ENCODE results near the gene NDUFS3. TPM values are rescaled to one million over a fixed set of nuclear protein-coding genes. Genes with fewer than 3 reads are reported as not detected.

NDUFS3 gene
- total RNA-seq, 1 experiment from 2014 or later, result 104 TPM

DNA sequence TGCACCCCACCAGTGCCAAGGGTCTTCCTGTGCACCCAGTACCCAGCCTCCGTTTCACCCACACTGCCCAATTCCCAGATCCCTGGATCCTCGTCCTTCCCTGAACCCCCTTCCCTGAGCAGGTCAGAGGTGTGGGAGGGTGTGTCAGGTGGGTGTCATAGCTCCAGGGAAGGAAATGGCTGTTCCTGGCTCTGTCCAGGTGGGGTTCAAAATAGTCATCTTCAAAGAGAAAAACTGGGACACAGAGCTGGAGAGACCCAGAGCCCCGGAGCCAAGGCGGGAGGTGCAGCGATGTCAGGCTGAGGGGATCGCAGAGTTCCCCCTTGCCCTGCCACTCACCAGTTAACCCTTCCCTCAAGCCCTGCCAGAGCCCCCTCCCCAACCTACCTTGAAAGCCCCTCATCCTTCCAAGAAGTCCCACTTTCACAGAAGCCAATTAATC is 14.6 kb downstream of the NDUFS3 start:
- Mint-ChIP-seq H3K27ac (ENCODE audit: unreplicated experiment) (no peak overlapping the region), H3K9me3 (ENCODE audit: low read depth, unreplicated experiment) (no peaks in the 10 kb centered on the region), H3K27me3 (ENCODE audit: unreplicated experiment) (peaks cover 50% of the 10 kb centered on the region), H3K36me3 (ENCODE audit: insufficient read depth, unreplicated experiment) (no peaks in the 10 kb centered on the region), H3K4me3 (ENCODE audit: low read depth, unreplicated experiment) (no peak overlapping the region), H3K4me1 (ENCODE audit: low read depth, unreplicated experiment) (no peaks in the 10 kb centered on the region)
- intact Hi-C loops (cut with micrococcal nuclease; ENCODE audit: unreplicated experiment), result no loop called here
- no TSS peak for BruUV-seq (replicated peaks)
- TF ChIP-seq, protein P1, sequence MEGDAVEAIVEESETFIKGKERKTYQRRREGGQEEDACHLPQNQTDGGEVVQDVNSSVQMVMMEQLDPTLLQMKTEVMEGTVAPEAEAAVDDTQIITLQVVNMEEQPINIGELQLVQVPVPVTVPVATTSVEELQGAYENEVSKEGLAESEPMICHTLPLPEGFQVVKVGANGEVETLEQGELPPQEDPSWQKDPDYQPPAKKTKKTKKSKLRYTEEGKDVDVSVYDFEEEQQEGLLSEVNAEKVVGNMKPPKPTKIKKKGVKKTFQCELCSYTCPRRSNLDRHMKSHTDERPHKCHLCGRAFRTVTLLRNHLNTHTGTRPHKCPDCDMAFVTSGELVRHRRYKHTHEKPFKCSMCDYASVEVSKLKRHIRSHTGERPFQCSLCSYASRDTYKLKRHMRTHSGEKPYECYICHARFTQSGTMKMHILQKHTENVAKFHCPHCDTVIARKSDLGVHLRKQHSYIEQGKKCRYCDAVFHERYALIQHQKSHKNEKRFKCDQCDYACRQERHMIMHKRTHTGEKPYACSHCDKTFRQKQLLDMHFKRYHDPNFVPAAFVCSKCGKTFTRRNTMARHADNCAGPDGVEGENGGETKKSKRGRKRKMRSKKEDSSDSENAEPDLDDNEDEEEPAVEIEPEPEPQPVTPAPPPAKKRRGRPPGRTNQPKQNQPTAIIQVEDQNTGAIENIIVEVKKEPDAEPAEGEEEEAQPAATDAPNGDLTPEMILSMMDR (IDR thresholded peaks at IDR 0.05; ENCODE audit: unreplicated experiment), result no peak
- no peak for DNase-seq
- CTCF ChIA-PET, result no interaction called here

DNA sequence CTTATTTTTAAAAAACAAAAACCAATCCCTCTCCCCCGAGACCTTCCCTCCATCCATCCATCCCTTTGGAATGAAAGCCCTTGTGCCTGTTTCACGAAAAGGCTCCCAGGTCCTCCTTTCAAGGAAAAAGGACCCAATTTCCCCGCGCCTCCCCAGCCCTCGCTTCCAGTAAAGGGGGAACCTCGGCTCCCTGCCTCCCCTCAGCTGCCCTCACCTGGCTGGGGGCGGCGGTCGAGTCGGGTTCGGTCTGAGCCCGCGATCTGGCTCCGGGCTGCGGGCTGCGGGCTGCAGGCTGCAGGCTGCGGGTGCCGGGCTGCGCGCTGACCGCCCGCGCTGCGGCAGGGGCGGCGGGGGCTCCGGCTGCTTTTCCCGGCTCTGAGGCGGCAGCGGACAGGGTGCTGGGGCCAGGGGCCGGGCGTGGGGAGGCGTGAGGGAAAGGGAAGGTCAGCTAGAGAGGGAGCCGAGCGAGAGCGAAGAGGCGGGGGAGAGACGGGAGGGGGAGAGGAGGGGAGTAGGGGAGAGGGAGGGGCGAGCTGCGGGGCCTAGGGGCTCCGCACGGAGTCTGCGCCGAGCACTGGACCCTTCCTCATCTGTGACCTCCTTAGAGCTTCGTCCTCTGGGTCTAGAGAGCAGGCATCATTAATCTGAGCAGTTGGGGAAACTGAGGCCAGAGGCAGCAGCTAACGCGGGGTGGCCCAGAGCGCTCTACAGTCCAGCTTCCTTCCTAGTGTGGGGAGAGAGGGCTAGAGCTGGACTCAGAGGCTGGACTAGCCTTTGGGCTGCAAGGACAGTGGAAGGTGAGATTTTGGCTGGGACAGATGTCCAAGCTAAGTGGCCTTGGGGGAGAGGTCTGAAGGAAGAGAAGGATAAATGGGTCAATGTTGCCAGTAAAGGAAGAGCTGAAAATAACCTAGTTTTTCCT is 15.3 kb downstream of the NDUFS3 start, which contains the start of gene C1QTNF4:
Gene C1QTNF4 (minus strand): TSS at position 478 of the 922 bp plus-strand sequence. CDS start 3,601 bp downstream, outside the sequence.
- H3K4me1 Mint-ChIP-seq (ENCODE audit: low read depth, unreplicated experiment), result no peaks in the 10 kb centered on the region
- CTCF ChIA-PET, result no interaction called here
- H3K4me3 Mint-ChIP-seq (ENCODE audit: low read depth, unreplicated experiment), result no peak within 1 kb of the TSS
- intact Hi-C loops (cut with micrococcal nuclease; ENCODE audit: unreplicated experiment), result no loop called here
- no peak for DNase-seq
- H3K27me3 Mint-ChIP-seq (ENCODE audit: unreplicated experiment), result peaks cover 56% of the 10 kb centered on the region
- H3K36me3 Mint-ChIP-seq (ENCODE audit: insufficient read depth, unreplicated experiment), result no peaks in the 10 kb centered on the region
- no peak within 1 kb of the TSS for H3K27ac Mint-ChIP-seq (ENCODE audit: unreplicated experiment)
- TF ChIP-seq, protein P1 (IDR thresholded peaks at IDR 0.05; ENCODE audit: unreplicated experiment), result no peak
- no peaks in the 10 kb centered on the region for H3K9me3 Mint-ChIP-seq (ENCODE audit: low read depth, unreplicated experiment)
- no TSS peak for BruUV-seq (replicated peaks)

DNA sequence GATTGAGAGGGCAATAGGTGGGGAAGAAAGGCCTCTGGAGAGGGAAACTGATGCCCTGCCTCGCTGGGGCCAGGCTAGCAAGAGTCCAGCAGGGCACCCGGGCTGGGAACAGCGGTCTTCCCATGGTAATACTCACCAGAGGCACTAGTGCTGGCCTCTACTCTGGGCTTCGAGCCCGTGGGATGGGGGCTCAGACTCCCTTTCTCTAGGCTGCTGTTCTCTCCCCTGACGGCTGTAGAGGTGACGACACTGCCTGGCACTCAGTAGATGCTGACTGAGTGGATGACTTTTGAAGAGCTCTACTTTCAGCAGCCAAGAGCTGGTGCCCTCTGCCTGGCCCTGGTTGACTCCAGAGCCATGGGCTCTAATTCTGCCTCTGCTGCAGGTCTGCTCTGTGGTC is 16.2 kb downstream of the NDUFS3 start:
- Mint-ChIP-seq H3K27me3 (ENCODE audit: unreplicated experiment) (peaks cover 64% of the 10 kb centered on the region), H3K36me3 (ENCODE audit: insufficient read depth, unreplicated experiment) (no peaks in the 10 kb centered on the region), H3K9me3 (ENCODE audit: low read depth, unreplicated experiment) (no peaks in the 10 kb centered on the region), H3K27ac (ENCODE audit: unreplicated experiment) (no peak overlapping the region), H3K4me1 (ENCODE audit: low read depth, unreplicated experiment) (no peaks in the 10 kb centered on the region), H3K4me3 (ENCODE audit: low read depth, unreplicated experiment) (no peak overlapping the region)
- TF ChIP-seq, protein P1 (IDR thresholded peaks at IDR 0.05; ENCODE audit: unreplicated experiment), result no peak
- no TSS peak for BruUV-seq (replicated peaks)
- CTCF ChIA-PET, result no interaction called here
- no peak for DNase-seq
- intact Hi-C loops (cut with micrococcal nuclease; ENCODE audit: unreplicated experiment), result no loop called here

DNA sequence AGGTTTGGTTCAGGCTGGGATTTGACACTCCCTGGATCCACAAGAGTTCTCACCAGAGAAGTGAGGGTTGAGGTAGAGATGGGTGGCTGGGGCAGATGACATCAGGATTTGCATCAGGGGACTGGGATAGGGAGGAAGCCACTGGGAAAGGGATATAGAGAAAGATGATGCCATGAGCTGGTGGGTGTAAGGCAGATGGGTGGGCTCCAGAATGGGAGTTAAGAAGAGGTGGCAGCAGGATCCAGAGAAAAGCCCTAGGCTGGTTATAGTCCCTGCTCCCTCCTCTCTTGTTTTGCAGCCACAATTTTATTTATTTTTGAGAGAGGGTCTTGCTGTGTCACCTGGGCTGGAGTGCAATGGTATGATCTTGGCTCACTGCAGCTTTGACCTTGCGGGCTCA is 17.1 kb downstream of the NDUFS3 start:
- intact Hi-C loops (cut with micrococcal nuclease; ENCODE audit: unreplicated experiment), result no loop called here
- Mint-ChIP-seq H3K9me3 (ENCODE audit: low read depth, unreplicated experiment) (no peaks in the 10 kb centered on the region), H3K4me3 (ENCODE audit: low read depth, unreplicated experiment) (no peak overlapping the region), H3K27me3 (ENCODE audit: unreplicated experiment) (peaks cover 64% of the 10 kb centered on the region), H3K27ac (ENCODE audit: unreplicated experiment) (no peak overlapping the region), H3K36me3 (ENCODE audit: insufficient read depth, unreplicated experiment) (no peaks in the 10 kb centered on the region), H3K4me1 (ENCODE audit: low read depth, unreplicated experiment) (no peaks in the 10 kb centered on the region)
- BruUV-seq (replicated peaks), result no TSS peak
- CTCF ChIA-PET, result no interaction called here
- TF ChIP-seq, protein P1 (IDR thresholded peaks at IDR 0.05; ENCODE audit: unreplicated experiment), result no peak
- no peak for DNase-seq
